Sigmoid colon (tissue), 7 donors: Measurements from ENCODE around the gene RUNX2. TPM values are rescaled to one million over a fixed set of nuclear protein-coding genes. Genes with fewer than 3 reads are reported as not detected.

Experiments used
- DNase-seq: peaks from one replicate; pipeline ENCODE4 v3.0.0-alpha.2; 2019
- H3K27ac ChIP-seq, 4 donors: fragments of 200-600 bp; sonication (generic); one replicate each; pipeline ENCODE4 v1.5.1; 2016 to 2019; ENCODE audit warnings: mild to moderate bottlenecking in 1 of 4
- H3K27me3 ChIP-seq, 3 donors: fragments of 200-600 bp; sonication (generic); one replicate each; pipeline ENCODE4 v1.5.1; 2019; ENCODE audit warnings: mild to moderate bottlenecking in 1 of 3
- H3K36me3 ChIP-seq, 4 donors: fragments of 200-600 bp; sonication (generic); one replicate each; pipeline ENCODE4 v1.5.1; 2016 to 2019
- H3K4me1 ChIP-seq, 4 donors: fragments of 200-600 bp; sonication (generic); one replicate each; pipeline ENCODE4 v1.5.1; 2017 to 2019
- H3K4me3 ChIP-seq, 4 donors: fragments of 200-600 bp; sonication (generic); one replicate each; pipeline ENCODE4 v1.5.1; 2017 to 2019; ENCODE audit warnings: mild to moderate bottlenecking in 2 of 4, moderate library complexity in 1 of 4
- H3K9me3 ChIP-seq, 4 donors: fragments of 200-600 bp in 3 of 4; sonication (generic) in 3 of 4; one replicate each; pipeline versions ENCODE4 v1.5.1 to v1.6.1; 2013 to 2019
- EP300 ChIP-seq, 4 donors: sonication (generic); formaldehyde crosslinking; IDR thresholded peaks; one replicate each; pipeline ENCODE4 v1.6.1; 2017; ENCODE audit warnings: antibody characterized with exemption in 4 of 4
- POLR2A ChIP-seq, 2 donors: fragments of 450-650 bp; IDR thresholded peaks; one replicate each; pipeline ENCODE4 v1.6.1; 2016; ENCODE audit warnings: antibody characterized with exemption in 2 of 2, mild to moderate bottlenecking in 2 of 2, moderate library complexity in 2 of 2
- POLR2AphosphoS5 ChIP-seq, 4 donors: sonication (generic); formaldehyde crosslinking; IDR thresholded peaks; one replicate each; pipeline ENCODE4 v1.6.1; 2017; ENCODE audit warnings: antibody characterized with exemption in 4 of 4
- WGBS, 2 donors: extraction: QIAGEN DNeasy Blood & Tissue Kit; methylation state at CpG; one replicate each; pipeline ENCODE4 v1.1.7; 2013; 5-methylcytosine and 5-hydroxymethylcytosine counted together
- intact Hi-C: fragments of 100-400 bp; cut with DNase I; formaldehyde crosslinking; loops from one replicate; pipeline ENCODE4 v1.15.1; 2023
- polyA plus RNA-seq, 3 donors: library from polyadenylated mRNA; stranded (reverse); fragments of 200-250 nt; gene quantifications; one replicate each; pipeline ENCODE4 v1.2.3, GENCODE V29; 2013
- total RNA-seq, 4 donors: library from RNA; depleted of rRNA; stranded (reverse); fragments of >200 nt; gene quantifications; one replicate each; pipeline ENCODE4 v1.1.0, GENCODE V29; 2016
- TF ChIP-seq, protein P1 (sequence below), 4 experiments: fragments of 450-650 bp in 3 of 4; fragments of 200-600 bp in 1 of 4; IDR thresholded peaks; one replicate each; pipeline ENCODE4 v1.5.1; 2016 to 2019; ENCODE audit warnings: antibody characterized with exemption in 4 of 4, mild to moderate bottlenecking in 3 of 4, moderate library complexity in 2 of 4
- donor health status: healthy with polysubstance abuse.
- donor health status: Bipolar disorder and iron deficiency.
- donor health status: healthy.

Gene RUNX2
- total and polyA plus RNA-seq, 7 donors = 0.92 to 4.7 (median 2.9) TPM

DNA sequence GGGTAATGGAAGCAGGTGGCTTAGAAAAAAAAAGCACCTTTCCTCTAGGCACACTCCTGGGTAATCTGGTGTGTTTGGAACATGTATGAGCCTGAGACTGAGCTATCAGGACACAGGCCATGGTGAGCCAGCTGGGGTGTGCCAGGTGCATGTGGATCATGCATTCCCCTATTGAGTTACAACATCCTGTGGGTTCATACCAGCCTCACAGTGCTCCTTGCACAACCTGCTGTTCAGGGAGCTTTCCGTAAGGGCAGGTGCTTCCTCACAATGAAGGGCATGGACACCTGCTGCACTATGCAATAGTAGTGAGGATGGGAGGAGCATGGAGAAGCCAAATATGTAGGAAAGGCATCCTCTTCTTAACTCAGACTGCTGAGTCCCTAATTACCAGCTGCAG, 246.8 kb downstream of the RUNX2 start:
- TF ChIP-seq POLR2A (IDR thresholded peaks at IDR 0.05) (no peak), EP300 (IDR thresholded peaks at IDR 0.05) (no peak), POLR2AphosphoS5 (IDR thresholded peaks at IDR 0.05) (no peak)
- TF ChIP-seq, protein P1, sequence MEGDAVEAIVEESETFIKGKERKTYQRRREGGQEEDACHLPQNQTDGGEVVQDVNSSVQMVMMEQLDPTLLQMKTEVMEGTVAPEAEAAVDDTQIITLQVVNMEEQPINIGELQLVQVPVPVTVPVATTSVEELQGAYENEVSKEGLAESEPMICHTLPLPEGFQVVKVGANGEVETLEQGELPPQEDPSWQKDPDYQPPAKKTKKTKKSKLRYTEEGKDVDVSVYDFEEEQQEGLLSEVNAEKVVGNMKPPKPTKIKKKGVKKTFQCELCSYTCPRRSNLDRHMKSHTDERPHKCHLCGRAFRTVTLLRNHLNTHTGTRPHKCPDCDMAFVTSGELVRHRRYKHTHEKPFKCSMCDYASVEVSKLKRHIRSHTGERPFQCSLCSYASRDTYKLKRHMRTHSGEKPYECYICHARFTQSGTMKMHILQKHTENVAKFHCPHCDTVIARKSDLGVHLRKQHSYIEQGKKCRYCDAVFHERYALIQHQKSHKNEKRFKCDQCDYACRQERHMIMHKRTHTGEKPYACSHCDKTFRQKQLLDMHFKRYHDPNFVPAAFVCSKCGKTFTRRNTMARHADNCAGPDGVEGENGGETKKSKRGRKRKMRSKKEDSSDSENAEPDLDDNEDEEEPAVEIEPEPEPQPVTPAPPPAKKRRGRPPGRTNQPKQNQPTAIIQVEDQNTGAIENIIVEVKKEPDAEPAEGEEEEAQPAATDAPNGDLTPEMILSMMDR (IDR thresholded peaks at IDR 0.05) = no peak
- peaks cover 0 to 13% (median 7%) of the 10 kb centered on the region in 4 donors for H3K4me1 ChIP-seq
- no peak for DNase-seq
- H3K4me3 ChIP-seq = no peak overlapping the region
- 77 to 88% methylated on average over 1 of the region's 1 CpG for WGBS, 2 donors
- no peak overlapping the region for H3K27ac ChIP-seq
- H3K36me3 ChIP-seq = no peaks in the 10 kb centered on the region
- no peaks in the 10 kb centered on the region for H3K27me3 ChIP-seq
- no peaks in the 10 kb centered on the region for H3K9me3 ChIP-seq
- intact Hi-C loops = no loop called here

GRCh38 chr6:45576648-45577624, 248.8 kb downstream of the RUNX2 start:
- peak; percentile 80 for DNase-seq
- intact Hi-C loops = no loop called here

DNA sequence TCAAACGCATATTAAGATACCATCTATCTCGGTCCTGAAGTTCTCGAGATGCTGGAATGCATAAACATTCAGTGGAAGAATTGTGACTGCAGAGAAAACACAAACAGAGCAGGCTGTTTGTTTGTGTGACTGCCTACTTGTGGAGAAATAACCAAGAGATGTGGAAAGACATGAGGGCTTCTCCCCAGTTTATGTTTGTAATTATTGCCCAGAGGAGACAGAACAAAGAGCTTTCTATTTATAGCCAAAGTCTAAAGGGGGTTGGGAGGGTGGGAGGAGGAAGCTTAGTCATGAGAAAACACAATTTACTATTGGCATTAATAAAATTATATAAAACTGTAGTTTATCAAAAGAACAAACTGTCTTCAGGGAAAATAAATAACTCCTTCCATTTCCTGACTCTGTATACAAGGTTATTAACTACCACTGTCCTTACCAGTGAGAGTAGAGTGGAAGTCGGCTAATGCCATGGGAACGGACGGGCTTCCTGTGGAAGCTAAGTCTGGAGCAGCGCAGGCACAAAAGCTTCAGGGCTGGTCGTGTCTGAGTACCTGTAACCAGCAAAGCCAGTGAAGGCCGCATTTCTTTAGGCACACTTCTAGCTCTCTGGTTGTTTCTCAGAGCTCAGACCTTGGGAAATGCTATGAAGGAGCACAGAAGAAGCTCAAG, 249.8 kb downstream of the RUNX2 start:
- H3K4me1 ChIP-seq = peaks cover 0 to 13% (median 7%) of the 10 kb centered on the region in 4 donors
- peaks cover 0 to 2% (median 0%) of the 10 kb centered on the region in 4 donors for H3K9me3 ChIP-seq
- no peaks in the 10 kb centered on the region for H3K36me3 ChIP-seq
- H3K27me3 ChIP-seq = no peaks in the 10 kb centered on the region
- DNase-seq = no peak
- H3K27ac ChIP-seq = peak overlapping the region in 2 of 4 donors; percentile 25 to 40
- intact Hi-C loops = no loop called here
- TF ChIP-seq POLR2AphosphoS5 (IDR thresholded peaks at IDR 0.05) = no peak
- TF ChIP-seq, protein P1 (IDR thresholded peaks at IDR 0.05) = no peak
- TF ChIP-seq POLR2A (IDR thresholded peaks at IDR 0.05) = no peak
- no peak for TF ChIP-seq EP300 (IDR thresholded peaks at IDR 0.05)
- H3K4me3 ChIP-seq = no peak overlapping the region
- 80 to 82% methylated on average over 9 of the region's 9 CpGs for WGBS, 2 donors

More at GRCh38 chr6:45576648-45577624, 248.8 kb downstream of the RUNX2 start:
- Histone ChIP-seq H3K4me1 (peaks cover 0 to 13% (median 7%) of the 10 kb centered on the region in 4 donors), H3K9me3 (peaks cover 0 to 2% (median 0%) of the 10 kb centered on the region in 4 donors), H3K27me3 (no peaks in the 10 kb centered on the region), H3K4me3 (no peak overlapping the region), H3K36me3 (no peaks in the 10 kb centered on the region), H3K27ac (peak overlapping the region in 2 of 4 donors; percentile 25 to 40)
- no peak for TF ChIP-seq POLR2AphosphoS5 (IDR thresholded peaks at IDR 0.05)
- TF ChIP-seq POLR2A (IDR thresholded peaks at IDR 0.05) = no peak
- TF ChIP-seq, protein P1 (IDR thresholded peaks at IDR 0.05) = no peak
- no peak for TF ChIP-seq EP300 (IDR thresholded peaks at IDR 0.05)
- 88 to 94% methylated on average over 15 of the region's 15 CpGs for WGBS, 2 donors

DNA sequence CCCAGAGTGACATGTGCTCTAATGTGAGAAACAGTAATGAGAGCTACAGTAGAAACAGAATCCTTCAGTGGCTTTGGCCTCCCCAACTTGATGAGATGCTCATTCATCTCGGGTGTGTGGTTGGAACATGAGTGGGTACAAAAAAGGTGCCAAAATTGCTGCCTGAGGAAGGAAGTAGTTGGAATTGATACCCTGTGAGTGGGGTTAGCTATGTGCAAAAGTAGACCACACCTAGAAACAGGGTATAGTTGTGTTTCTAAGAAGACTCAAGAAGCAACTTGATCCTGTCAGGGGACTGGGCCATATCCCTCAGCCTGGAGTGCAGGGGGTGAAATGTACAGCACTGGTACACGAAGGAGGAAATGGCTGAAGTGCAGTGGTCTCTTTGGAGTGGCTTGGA, 256.0 kb downstream of the RUNX2 start:
- H3K27ac ChIP-seq = no peak overlapping the region
- H3K36me3 ChIP-seq = no peaks in the 10 kb centered on the region
- H3K4me3 ChIP-seq = no peak overlapping the region
- TF ChIP-seq EP300 (IDR thresholded peaks at IDR 0.05) (no peak), POLR2AphosphoS5 (IDR thresholded peaks at IDR 0.05) (no peak), POLR2A (IDR thresholded peaks at IDR 0.05) (no peak)
- TF ChIP-seq, protein P1 (IDR thresholded peaks at IDR 0.05) = no peak
- H3K27me3 ChIP-seq = no peaks in the 10 kb centered on the region
- peaks cover 0 to 2% (median 0%) of the 10 kb centered on the region in 4 donors for H3K9me3 ChIP-seq
- peaks cover 0 to 5% (median 1%) of the 10 kb centered on the region in 4 donors for H3K4me1 ChIP-seq
- intact Hi-C loops = no loop called here
- DNase-seq = no peak
- 82 to 89% methylated on average over 2 of the region's 2 CpGs for WGBS, 2 donors
